Neural crest cell (in vitro differentiated cells): ENCODE data around the gene ZDHHC8. TPM values are rescaled to one million over a fixed set of nuclear protein-coding genes. Genes with fewer than 3 reads are reported as not detected.

Experiments used
- DNase-seq: peaks from one replicate; pipeline ENCODE4 v3.0.0; 2021; ENCODE audit warnings: low read depth, mixed read lengths, low spot score
- H3K27ac Mint-ChIP-seq: one replicate; pipeline ENCODE4 v1.8.0; 2021; ENCODE audit warnings: mild to moderate bottlenecking, mixed read lengths; ENCODE audit not compliant: unreplicated experiment
- H3K27me3 Mint-ChIP-seq: 2 replicates; pipeline ENCODE4 v1.8.0; 2021; ENCODE audit warnings: low read depth, mild to moderate bottlenecking, mixed read lengths
- H3K36me3 Mint-ChIP-seq: 2 replicates; pipeline ENCODE4 v1.8.0; 2021; ENCODE audit warnings: low read depth, mild to moderate bottlenecking, mixed read lengths
- H3K4me1 Mint-ChIP-seq: 2 replicates; pipeline ENCODE4 v1.8.0; 2021; ENCODE audit warnings: mixed read lengths
- H3K4me3 Mint-ChIP-seq: one replicate; pipeline ENCODE4 v1.8.0; 2021; ENCODE audit warnings: mild to moderate bottlenecking, mixed read lengths
- H3K9me3 Mint-ChIP-seq: 2 replicates; pipeline ENCODE4 v1.8.0; 2021; ENCODE audit warnings: mixed read lengths
- total RNA-seq: library from RNA; stranded (reverse); gene quantifications from 2 replicates; pipeline ENCODE4 v1.2.1, GENCODE V29; 2021
- TF ChIP-seq, protein P1 (sequence below): fragments of 200-600 bp; sonication (generic); conservative IDR thresholded peaks from 2 replicates; pipeline ENCODE4 v1.5.0; 2021; ENCODE audit warnings: antibody characterized with exemption, mild to moderate bottlenecking

ZDHHC8 gene
- total RNA-seq, 1 donor from 2014 or later = 98.9 TPM

DNA sequence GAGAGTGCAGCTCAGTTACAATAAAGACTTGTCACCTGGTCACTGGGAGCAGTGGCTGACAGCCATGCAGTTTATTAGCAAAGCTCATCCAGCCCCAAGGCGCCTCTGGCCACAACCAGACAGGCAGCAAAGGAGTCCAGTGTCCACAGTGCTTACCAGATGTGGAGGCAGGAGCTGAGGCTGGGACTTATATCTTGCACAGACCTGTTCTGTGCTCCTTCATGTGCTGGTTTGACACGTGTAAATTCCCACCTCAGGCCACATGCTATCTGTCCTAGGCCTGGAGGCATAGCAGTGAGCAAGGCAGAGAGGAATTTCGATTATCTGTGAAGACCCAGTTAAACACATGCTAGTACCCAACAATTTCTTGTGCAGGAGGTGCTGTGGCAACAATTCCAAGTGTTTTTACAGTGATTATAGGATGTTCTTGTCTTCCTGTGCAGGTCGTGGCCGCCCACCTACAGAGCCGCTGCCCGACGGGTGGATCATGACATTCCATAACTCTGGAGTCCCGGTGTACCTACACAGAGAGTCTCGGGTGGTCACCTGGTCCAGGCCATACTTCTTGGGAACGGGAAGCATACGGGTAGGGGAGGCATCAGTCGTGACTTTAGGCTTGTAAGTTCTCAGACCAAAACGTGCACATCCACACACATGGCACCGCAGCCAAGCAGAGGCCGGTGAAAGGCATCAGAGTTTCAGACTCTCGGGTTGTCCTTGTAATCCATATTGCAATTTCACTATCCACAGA, 42.2 kb upstream of the ZDHHC8 start:
- Mint-ChIP-seq H3K27ac (no peak overlapping the region), H3K36me3 (peaks cover 20% of the 10 kb centered on the region)

DNA sequence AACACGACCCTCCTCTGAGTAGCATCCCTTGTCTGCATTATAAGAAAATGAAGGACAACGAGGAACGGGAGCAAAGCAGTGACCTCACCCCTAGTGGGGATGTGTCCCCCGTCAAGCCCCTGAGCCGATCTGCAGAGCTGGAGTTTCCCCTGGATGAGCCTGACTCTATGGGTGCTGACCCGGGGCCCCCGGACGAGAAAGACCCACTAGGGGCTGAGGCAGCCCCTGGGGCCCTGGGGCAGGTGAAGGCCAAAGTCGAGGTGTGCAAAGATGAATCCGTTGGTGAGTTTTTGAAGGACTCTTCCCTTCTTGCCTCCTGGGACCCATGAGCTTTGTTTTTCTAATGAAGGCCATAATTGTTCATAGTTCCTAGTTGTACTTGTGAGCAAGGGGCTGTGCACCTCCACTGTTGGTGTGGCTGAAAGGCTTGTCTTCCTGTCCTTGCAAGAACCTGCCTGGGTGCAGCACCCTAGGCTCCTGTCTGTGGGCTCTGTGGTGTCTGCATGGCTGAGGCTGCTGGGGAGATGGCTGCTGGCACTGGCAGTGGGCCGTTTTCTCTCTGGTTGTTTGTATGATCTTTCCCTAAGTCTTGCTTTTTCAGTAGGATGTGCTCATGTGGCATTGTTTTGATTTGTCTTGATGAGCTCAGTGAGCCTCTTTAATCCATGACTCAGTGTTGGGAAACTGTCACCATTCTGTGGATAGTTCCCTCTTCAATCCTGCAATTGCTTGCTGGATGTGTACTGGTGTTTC, 41.5 kb upstream of the ZDHHC8 start:
- TF ChIP-seq, protein P1, sequence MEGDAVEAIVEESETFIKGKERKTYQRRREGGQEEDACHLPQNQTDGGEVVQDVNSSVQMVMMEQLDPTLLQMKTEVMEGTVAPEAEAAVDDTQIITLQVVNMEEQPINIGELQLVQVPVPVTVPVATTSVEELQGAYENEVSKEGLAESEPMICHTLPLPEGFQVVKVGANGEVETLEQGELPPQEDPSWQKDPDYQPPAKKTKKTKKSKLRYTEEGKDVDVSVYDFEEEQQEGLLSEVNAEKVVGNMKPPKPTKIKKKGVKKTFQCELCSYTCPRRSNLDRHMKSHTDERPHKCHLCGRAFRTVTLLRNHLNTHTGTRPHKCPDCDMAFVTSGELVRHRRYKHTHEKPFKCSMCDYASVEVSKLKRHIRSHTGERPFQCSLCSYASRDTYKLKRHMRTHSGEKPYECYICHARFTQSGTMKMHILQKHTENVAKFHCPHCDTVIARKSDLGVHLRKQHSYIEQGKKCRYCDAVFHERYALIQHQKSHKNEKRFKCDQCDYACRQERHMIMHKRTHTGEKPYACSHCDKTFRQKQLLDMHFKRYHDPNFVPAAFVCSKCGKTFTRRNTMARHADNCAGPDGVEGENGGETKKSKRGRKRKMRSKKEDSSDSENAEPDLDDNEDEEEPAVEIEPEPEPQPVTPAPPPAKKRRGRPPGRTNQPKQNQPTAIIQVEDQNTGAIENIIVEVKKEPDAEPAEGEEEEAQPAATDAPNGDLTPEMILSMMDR = no peak
- Mint-ChIP-seq H3K27me3 (no peaks in the 10 kb centered on the region), H3K36me3 (peaks cover 21% of the 10 kb centered on the region), H3K4me3 (no peak overlapping the region), H3K27ac (no peak overlapping the region), H3K4me1 (peaks cover 4% of the 10 kb centered on the region), H3K9me3 (no peaks in the 10 kb centered on the region)
- DNase-seq = no peak

More for the DNA sequence above, 42.2 kb upstream of the ZDHHC8 start:
- DNase-seq = no peak
- no peak overlapping the region for H3K4me3 Mint-ChIP-seq
- TF ChIP-seq, protein P1 = no peak
- H3K4me1 Mint-ChIP-seq = peaks cover 12% of the 10 kb centered on the region
- no peaks in the 10 kb centered on the region for H3K9me3 Mint-ChIP-seq
- no peaks in the 10 kb centered on the region for H3K27me3 Mint-ChIP-seq

DNA sequence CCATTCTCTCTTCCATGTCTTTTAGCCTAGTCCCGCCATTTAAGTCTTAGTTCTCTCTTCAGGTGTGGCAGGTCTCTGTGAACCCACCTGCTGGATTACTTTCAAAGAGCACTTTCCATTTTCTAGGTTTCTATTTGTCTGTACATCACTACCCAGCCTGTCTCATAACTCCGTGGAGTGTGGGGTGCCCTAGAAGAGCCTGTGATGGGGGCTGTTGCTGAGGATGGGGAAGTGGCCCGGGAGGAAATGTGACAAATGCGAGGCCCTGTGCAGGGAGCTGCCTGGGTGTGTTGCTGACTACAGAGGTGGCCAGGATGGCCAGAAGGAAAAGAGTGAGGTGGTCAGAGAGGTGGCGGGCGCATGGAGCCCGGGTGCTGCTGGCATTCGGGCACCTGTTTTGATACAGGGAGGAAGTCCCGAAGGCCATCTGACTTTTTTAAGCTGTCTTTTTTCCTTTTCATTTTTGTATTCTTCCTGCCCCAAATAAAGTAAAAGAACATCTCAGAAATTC, 40.8 kb upstream of the ZDHHC8 start:
- Mint-ChIP-seq H3K27ac (no peak overlapping the region), H3K4me1 (no peaks in the 10 kb centered on the region), H3K27me3 (no peaks in the 10 kb centered on the region), H3K36me3 (peaks cover 27% of the 10 kb centered on the region), H3K4me3 (no peak overlapping the region), H3K9me3 (no peaks in the 10 kb centered on the region)
- DNase-seq = no peak
- TF ChIP-seq, protein P1 = no peak

DNA sequence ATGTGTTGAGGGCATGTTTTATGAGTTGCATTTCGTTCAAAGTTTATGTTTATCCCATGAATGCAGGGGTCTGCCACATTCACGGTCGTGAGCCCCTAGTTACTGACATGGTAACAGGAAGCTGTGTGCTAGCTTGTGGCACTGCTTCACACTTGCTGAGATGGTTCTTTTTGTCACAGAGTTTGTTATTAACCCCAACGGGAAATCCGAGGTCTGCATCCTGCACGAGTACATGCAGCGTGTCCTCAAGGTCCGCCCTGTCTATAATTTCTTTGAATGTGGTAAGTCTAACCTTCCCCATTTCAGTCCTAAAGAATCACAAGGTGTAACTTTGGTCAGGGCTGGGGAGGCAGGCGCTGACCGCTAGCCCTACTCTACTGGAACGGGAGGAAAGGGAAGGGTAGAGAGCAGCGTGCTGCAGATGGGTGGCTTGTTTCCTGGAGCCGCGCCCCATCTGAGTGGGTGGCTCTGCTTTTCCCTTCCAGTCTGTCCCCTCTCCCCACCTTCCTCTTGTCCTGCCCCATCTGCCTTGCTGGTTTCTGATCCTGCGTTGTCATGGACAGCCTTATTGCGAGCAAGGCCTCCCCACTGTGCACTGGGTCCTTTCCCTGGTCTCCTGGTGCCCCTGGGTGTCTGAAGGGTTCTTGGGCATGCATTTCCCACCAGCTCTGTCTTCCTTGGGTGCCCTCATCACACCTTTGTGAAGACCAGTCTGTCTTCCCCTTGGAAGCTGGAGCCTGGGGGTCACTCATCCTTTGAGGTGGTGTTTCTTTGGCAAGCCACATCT, 39.7 kb upstream of the ZDHHC8 start:
- H3K36me3 Mint-ChIP-seq = peaks cover 37% of the 10 kb centered on the region
- TF ChIP-seq, protein P1 = no peak
- no peak overlapping the region for H3K27ac Mint-ChIP-seq

DNA sequence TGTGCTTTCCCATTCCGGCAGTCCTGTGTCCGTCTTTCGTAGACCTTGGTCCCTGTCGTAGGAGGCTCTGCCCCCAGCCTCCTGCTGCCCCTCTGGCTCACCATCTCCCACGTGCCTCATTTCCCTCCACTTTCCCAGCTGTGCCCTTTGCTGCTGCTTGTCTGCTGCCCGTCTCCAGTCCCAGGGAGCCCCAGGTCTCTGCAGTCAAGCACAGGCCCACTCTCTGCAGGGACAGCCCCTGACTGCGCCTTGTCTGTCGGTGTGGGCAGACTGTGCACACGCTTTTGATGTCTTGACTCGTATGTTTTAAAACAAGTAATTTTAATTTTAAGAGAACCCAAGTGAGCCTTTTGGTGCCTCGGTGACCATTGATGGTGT, 39.1 kb upstream of the ZDHHC8 start:
- DNase-seq = no peak
- Mint-ChIP-seq H3K36me3 (peaks cover 40% of the 10 kb centered on the region), H3K4me1 (no peaks in the 10 kb centered on the region), H3K27me3 (no peaks in the 10 kb centered on the region), H3K27ac (no peak overlapping the region), H3K9me3 (no peaks in the 10 kb centered on the region), H3K4me3 (no peak overlapping the region)
- TF ChIP-seq, protein P1 = no peak

More for the DNA sequence above, 39.7 kb upstream of the ZDHHC8 start:
- H3K27me3 Mint-ChIP-seq = no peaks in the 10 kb centered on the region
- H3K9me3 Mint-ChIP-seq = no peaks in the 10 kb centered on the region
- H3K4me3 Mint-ChIP-seq = no peak overlapping the region
- no peaks in the 10 kb centered on the region for H3K4me1 Mint-ChIP-seq
- no peak for DNase-seq
